Measurements from ENCODE around the gene ABTB2. TPM values are rescaled to one million over a fixed set of nuclear protein-coding genes. Genes with fewer than 3 reads are reported as not detected.

ABTB2 gene
- total and polyA plus RNA-seq, 10 of the 15 experiments (the other 5 are each of a cell fraction or from before 2014, with no cell fraction given) = 0.13 to 2.1 (median 0.72) TPM

DNA sequence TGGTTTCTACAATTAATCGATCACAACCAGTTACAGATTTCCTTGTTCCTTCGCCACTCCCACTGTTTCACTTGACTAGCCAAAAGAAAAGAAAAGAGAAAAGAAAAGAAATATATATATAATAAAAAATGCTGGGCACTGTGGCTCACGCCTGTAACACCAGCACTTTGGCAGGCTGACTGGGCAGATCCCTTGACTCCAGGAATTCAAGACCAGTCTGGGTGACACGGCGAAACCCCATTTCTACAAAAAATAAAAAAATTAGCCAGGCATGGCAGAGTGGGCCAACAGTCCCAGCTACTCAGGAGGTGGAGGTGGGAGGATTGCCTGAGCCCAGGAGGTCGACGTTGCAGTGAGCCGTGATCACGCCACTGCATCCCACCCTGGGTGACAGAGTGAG lies 168.6 kb downstream of the ABTB2 start (continued):
- TF ChIP-seq, protein P1, sequence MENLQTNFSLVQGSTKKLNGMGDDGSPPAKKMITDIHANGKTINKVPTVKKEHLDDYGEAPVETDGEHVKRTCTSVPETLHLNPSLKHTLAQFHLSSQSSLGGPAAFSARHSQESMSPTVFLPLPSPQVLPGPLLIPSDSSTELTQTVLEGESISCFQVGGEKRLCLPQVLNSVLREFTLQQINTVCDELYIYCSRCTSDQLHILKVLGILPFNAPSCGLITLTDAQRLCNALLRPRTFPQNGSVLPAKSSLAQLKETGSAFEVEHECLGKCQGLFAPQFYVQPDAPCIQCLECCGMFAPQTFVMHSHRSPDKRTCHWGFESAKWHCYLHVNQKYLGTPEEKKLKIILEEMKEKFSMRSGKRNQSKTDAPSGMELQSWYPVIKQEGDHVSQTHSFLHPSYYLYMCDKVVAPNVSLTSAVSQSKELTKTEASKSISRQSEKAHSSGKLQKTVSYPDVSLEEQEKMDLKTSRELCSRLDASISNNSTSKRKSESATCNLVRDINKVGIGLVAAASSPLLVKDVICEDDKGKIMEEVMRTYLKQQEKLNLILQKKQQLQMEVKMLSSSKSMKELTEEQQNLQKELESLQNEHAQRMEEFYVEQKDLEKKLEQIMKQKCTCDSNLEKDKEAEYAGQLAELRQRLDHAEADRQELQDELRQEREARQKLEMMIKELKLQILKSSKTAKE (IDR thresholded peaks at IDR 0.05; ENCODE audit: low read depth, poor library complexity, severe bottlenecking) = no peak
- TF ChIP-seq TCF3 (IDR thresholded peaks at IDR 0.05; ENCODE audit: borderline replicate concordance, insufficient read depth, low read depth, low read length) (no peak), IKZF2 (IDR thresholded peaks at IDR 0.05) (no peak), IKZF1 (conservative IDR thresholded peaks at IDR 0.05) (no peak), BRCA1 (IDR thresholded peaks at IDR 0.05; ENCODE audit: low read depth, low read length) (no peak), TBL1XR1 (IDR thresholded peaks at IDR 0.05; ENCODE audit: low read depth, low read length) (no peak)
- TF ChIP-seq, protein P2, sequence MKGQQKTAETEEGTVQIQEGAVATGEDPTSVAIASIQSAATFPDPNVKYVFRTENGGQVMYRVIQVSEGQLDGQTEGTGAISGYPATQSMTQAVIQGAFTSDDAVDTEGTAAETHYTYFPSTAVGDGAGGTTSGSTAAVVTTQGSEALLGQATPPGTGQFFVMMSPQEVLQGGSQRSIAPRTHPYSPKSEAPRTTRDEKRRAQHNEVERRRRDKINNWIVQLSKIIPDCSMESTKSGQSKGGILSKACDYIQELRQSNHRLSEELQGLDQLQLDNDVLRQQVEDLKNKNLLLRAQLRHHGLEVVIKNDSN (IDR thresholded peaks at IDR 0.05; ENCODE audit: borderline replicate concordance, extremely low read length, insufficient read depth, low read depth, low read length) = no peak

DNA sequence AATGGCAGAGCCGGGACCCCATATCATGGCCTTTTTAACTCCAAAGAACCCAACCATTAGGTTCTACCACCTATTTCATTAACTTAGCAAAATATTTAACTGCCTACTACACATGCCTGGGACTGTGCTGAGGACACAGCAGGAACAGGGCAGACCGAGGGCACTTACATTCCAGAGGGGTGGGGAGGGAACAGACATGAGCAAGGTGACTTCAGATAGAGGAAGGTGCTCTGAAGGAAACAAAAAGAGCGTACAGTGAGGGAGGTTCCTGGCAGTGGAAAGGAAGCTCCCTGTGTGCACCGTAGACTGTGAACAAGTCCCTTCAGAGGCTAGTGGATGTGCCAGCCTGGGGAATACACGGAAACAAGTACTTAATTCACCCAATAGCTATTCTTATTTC lies 169.6 kb downstream of the ABTB2 start:
- RAD21 ChIA-PET (ENCODE audit: unreplicated experiment) = interaction anchor here (1.0 to 2.0 kb wide), 3 partner anchors 14 to 42 kb away, joined by 3 to 7 read pairs (median 4); no protein-coding TSS in a partner anchor
- ATAC-seq (no peak), FAIRE-seq (no peak), DNase-seq (ENCODE audit: low read depth, low spot score) (no peak)
- H3K36me3 ChIP-seq (ENCODE audit: control insufficient read depth in 2 of 2, insufficient read depth in 2 of 2, low read length in 1 of 2) = no peaks in the 10 kb centered on the region; a peak in 2 of 4 replicates
- H2AFZ ChIP-seq (ENCODE audit: control insufficient read depth, low read depth, low read length) = no peak overlapping the region
- H3K4me1 ChIP-seq (ENCODE audit: control insufficient read depth, insufficient read depth, low read length) = no peaks in the 10 kb centered on the region
- in situ Hi-C loops (cut with MboI) (no loop called here), intact Hi-C loops (cut with micrococcal nuclease; ENCODE audit: unreplicated experiment) (no loop called here)
- H3K79me2 ChIP-seq (ENCODE audit: control insufficient read depth, insufficient read depth, low read length) = no peaks in the 10 kb centered on the region
- no peaks in the 10 kb centered on the region for H3K27me3 ChIP-seq (replicated peaks in 1 of 2; ENCODE audit: control insufficient read depth in 2 of 2, insufficient read depth in 2 of 2, low read length in 1 of 2)
- CTCF ChIA-PET = interaction anchor here (1.1 to 2.8 kb wide), 4 partner anchors 10 to 250 kb away, joined by 4 to 15 read pairs (median 6); partner anchors contain the start of gene ABTB2
- no peak overlapping the region for H3K27ac ChIP-seq (ENCODE audit: control insufficient read depth, insufficient read depth)
- WGBS (ENCODE audit: insufficient coverage, insufficient replicate concordance, low lambda C conversion rate, missing lambda C conversion rate) = 80% methylated on average over 5 of the region's 5 CpGs
- POLR2A ChIA-PET = no interaction called here
- no peak overlapping the region for H3K4me2 ChIP-seq (ENCODE audit: control insufficient read depth, insufficient read depth)
- H4K20me1 ChIP-seq (ENCODE audit: control insufficient read depth, insufficient read depth) = no peaks in the 10 kb centered on the region
- no peaks in the 10 kb centered on the region for H3K9me3 ChIP-seq (replicated peaks; ENCODE audit: control insufficient read depth, insufficient read depth, low read length)
- no peak overlapping the region for H3K4me3 ChIP-seq
- no TSS peak for BruUV-seq (replicated peaks)
- SMC1A ChIA-PET (ENCODE audit: uncharacterized antibody, unreplicated experiment) = interaction anchor here (1.0 to 1.7 kb wide), 5 partner anchors 14 to 168 kb away, joined by 3 to 4 read pairs (median 3); no protein-coding TSS in a partner anchor
- no peak overlapping the region for H3K9ac ChIP-seq (ENCODE audit: control insufficient read depth, insufficient read depth, low read length)
- TF ChIP-seq, protein P3, sequence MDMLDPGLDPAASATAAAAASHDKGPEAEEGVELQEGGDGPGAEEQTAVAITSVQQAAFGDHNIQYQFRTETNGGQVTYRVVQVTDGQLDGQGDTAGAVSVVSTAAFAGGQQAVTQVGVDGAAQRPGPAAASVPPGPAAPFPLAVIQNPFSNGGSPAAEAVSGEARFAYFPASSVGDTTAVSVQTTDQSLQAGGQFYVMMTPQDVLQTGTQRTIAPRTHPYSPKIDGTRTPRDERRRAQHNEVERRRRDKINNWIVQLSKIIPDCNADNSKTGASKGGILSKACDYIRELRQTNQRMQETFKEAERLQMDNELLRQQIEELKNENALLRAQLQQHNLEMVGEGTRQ (IDR thresholded peaks at IDR 0.05; ENCODE audit: borderline replicate concordance, low read depth, low read length) = no peak
- TF ChIP-seq, protein P4, sequence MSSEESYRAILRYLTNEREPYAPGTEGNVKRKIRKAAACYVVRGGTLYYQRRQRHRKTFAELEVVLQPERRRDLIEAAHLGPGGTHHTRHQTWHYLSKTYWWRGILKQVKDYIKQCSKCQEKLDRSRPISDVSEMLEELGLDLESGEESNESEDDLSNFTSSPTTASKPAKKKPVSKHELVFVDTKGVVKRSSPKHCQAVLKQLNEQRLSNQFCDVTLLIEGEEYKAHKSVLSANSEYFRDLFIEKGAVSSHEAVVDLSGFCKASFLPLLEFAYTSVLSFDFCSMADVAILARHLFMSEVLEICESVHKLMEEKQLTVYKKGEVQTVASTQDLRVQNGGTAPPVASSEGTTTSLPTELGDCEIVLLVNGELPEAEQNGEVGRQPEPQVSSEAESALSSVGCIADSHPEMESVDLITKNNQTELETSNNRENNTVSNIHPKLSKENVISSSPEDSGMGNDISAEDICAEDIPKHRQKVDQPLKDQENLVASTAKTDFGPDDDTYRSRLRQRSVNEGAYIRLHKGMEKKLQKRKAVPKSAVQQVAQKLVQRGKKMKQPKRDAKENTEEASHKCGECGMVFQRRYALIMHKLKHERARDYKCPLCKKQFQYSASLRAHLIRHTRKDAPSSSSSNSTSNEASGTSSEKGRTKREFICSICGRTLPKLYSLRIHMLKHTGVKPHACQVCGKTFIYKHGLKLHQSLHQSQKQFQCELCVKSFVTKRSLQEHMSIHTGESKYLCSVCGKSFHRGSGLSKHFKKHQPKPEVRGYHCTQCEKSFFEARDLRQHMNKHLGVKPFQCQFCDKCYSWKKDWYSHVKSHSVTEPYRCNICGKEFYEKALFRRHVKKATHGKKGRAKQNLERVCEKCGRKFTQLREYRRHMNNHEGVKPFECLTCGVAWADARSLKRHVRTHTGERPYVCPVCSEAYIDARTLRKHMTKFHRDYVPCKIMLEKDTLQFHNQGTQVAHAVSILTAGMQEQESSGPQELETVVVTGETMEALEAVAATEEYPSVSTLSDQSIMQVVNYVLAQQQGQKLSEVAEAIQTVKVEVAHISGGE (CRISPR knock-in tag; IDR thresholded peaks at IDR 0.05) = no peak
- TF ChIP-seq SP1 (IDR thresholded peaks at IDR 0.05; ENCODE audit: low read depth, low read length) (no peak), NRF1 (conservative IDR thresholded peaks at IDR 0.05; ENCODE audit: low read depth, low read length) (no peak), CHD4 (IDR thresholded peaks at IDR 0.05) (no peak), STAT3 (IDR thresholded peaks at IDR 0.05; ENCODE audit: low read depth, low read length) (no peak)
- TF ChIP-seq, protein P5, sequence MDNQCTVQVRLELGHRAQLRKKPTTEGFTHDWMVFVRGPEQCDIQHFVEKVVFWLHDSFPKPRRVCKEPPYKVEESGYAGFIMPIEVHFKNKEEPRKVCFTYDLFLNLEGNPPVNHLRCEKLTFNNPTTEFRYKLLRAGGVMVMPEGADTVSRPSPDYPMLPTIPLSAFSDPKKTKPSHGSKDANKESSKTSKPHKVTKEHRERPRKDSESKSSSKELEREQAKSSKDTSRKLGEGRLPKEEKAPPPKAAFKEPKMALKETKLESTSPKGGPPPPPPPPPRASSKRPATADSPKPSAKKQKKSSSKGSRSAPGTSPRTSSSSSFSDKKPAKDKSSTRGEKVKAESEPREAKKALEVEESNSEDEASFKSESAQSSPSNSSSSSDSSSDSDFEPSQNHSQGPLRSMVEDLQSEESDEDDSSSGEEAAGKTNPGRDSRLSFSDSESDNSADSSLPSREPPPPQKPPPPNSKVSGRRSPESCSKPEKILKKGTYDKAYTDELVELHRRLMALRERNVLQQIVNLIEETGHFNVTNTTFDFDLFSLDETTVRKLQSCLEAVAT (IDR thresholded peaks at IDR 0.05) = no peak
